ENCODE data around the gene CCSER1.
"Not testable (repeated sequence)": the region's sequence is repeated elsewhere in the genome, so short reads cannot be mapped to it uniquely, and the experiment has no call there.

Gene CCSER1

GRCh38 chr4:90580326-90580725 lies 453.1 kb downstream of the CCSER1 start:
- no peak for DNase-seq

GRCh38 chr4:90582087-90582486 lies 454.9 kb downstream of the CCSER1 start:
- DNase-seq = no peak

GRCh38 chr4:90584051-90584450 lies 456.9 kb downstream of the CCSER1 start:
- no peak for DNase-seq

GRCh38 chr4:90585961-90586360 lies 458.8 kb downstream of the CCSER1 start:
- no peak for DNase-seq

GRCh38 chr4:90586799-90587198 lies 459.6 kb downstream of the CCSER1 start:
- DNase-seq = no peak

GRCh38 chr4:90597927-90598326 lies 470.7 kb downstream of the CCSER1 start:
- DNase-seq = no peak

GRCh38 chr4:90598741-90599140 lies 471.5 kb downstream of the CCSER1 start:
- no peak for DNase-seq

GRCh38 chr4:90602726-90603125 lies 475.5 kb downstream of the CCSER1 start:
- no peak for DNase-seq

- no peak for DNase-seq
Observed at GRCh38 chr4:90603540-90603939, 476.3 kb downstream of the CCSER1 start.

- DNase-seq = no peak
Observed at GRCh38 chr4:90606781-90607180, 479.6 kb downstream of the CCSER1 start.

GRCh38 chr4:90614371-90614770 lies 487.2 kb downstream of the CCSER1 start:
- no peak for DNase-seq

GRCh38 chr4:90621080-90621479 lies 493.9 kb downstream of the CCSER1 start:
- DNase-seq = no peak

- no peak for DNase-seq
Observed at GRCh38 chr4:90624781-90625180, 497.6 kb downstream of the CCSER1 start.

GRCh38 chr4:90641861-90642599 lies 514.8 kb downstream of the CCSER1 start:
- DNase-seq = no peak

- no peak for DNase-seq
Observed at GRCh38 chr4:90643156-90643555, 516.0 kb downstream of the CCSER1 start.

GRCh38 chr4:90648311-90648710 lies 521.1 kb downstream of the CCSER1 start:
- DNase-seq = no peak

- DNase-seq = no peak
Observed at GRCh38 chr4:90648791-90649190, 521.6 kb downstream of the CCSER1 start.

- no peak for DNase-seq
Observed at GRCh38 chr4:90660672-90661071, 533.5 kb downstream of the CCSER1 start.

- DNase-seq = no peak
Observed at GRCh38 chr4:90670183-90670582, 543.0 kb downstream of the CCSER1 start.

GRCh38 chr4:90689739-90690138 lies 562.5 kb downstream of the CCSER1 start:
- no peak for DNase-seq

- DNase-seq = no peak
Observed at GRCh38 chr4:90695411-90695810, 568.2 kb downstream of the CCSER1 start.

- DNase-seq = not testable (repeated sequence)
Observed at GRCh38 chr4:90705501-90705900, 578.3 kb downstream of the CCSER1 start.

- DNase-seq = peak; percentile 37
Observed at GRCh38 chr4:90715242-90715641, 588.0 kb downstream of the CCSER1 start.

- no peak for DNase-seq
Observed at GRCh38 chr4:90718931-90719330, 591.7 kb downstream of the CCSER1 start.

- DNase-seq = no peak
Observed at GRCh38 chr4:90727938-90728337, 600.7 kb downstream of the CCSER1 start.
